Omental fat pad (tissue), 4 donors: ENCODE data around the gene ABCG1. TPM values are rescaled to one million over a fixed set of nuclear protein-coding genes. Genes with fewer than 3 reads are reported as not detected.

Experiments used
- ATAC-seq: fragments of 150-250 bp; one replicate; pipeline ENCODE4 v1.9.1; 2016; ENCODE audit warnings: mild to moderate bottlenecking, moderate library complexity; ENCODE audit not compliant: low FRiP score
- DNase-seq: peaks from one replicate; pipeline ENCODE4 v3.0.0-alpha.2; 2019; ENCODE audit warnings: low spot score
- CTCF ChIP-seq, 3 donors: fragments of 450-650 bp; IDR thresholded peaks; one replicate each; pipeline ENCODE4 v1.5.1; 2016 to 2017; ENCODE audit warnings: antibody characterized with exemption in 3 of 3, mild to moderate bottlenecking in 3 of 3, moderate library complexity in 2 of 3
- total RNA-seq, 4 donors: library from RNA; depleted of rRNA; stranded (reverse); fragments of >200 nt; gene quantifications; one replicate each; pipeline ENCODE4 v1.1.0, GENCODE V29; 2016

ABCG1 gene
- total RNA-seq, 4 donors from 2014 or later: 9.8 to 45.1 (median 30.2) TPM

DNA sequence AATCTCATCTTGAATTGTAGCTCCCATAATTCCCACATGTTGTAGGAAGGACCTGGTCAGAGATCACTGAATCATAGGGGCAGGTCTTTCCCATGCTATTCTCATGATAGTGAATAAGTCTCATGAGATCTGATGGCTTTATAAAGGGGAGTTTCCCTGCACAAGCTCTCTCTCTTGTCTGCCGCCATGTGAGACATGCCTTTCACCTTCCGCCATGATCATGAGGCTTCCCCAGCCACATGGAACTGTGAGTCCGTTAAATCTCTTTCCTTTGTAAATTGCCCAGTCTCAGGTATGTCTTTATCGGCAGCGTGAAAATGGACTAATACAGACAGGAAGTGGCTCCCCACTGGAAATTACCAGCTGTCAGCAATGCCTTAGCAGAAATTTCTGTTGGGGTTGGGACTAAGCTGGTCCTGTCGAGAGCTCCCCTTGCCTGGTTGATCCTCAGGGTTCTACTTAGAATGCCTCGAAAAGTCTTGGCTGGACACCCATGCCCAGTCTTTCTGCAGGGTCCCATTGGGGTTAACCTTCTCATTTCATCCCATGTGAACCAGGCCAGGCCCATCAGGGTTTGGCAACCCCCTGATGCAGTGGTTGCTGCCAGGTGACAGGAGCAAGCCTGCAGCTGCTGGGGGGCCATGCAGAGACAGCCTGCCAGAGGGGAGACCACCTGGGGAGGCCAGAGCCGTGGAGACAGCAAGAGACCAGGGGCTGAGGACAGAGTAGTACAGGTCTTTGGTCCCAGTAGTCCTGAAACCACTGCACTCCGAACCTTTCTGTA lies 2.8 kb upstream of the ABCG1 start:
- DNase-seq: no peak
- ATAC-seq: no peak
- no peak for TF ChIP-seq CTCF (IDR thresholded peaks at IDR 0.05)

- TF ChIP-seq CTCF (IDR thresholded peaks at IDR 0.05): no peak
- DNase-seq (no peak), ATAC-seq (no peak)
Measured at GRCh38 chr21:42216726-42217572, 2.0 kb upstream of the ABCG1 start.

DNA sequence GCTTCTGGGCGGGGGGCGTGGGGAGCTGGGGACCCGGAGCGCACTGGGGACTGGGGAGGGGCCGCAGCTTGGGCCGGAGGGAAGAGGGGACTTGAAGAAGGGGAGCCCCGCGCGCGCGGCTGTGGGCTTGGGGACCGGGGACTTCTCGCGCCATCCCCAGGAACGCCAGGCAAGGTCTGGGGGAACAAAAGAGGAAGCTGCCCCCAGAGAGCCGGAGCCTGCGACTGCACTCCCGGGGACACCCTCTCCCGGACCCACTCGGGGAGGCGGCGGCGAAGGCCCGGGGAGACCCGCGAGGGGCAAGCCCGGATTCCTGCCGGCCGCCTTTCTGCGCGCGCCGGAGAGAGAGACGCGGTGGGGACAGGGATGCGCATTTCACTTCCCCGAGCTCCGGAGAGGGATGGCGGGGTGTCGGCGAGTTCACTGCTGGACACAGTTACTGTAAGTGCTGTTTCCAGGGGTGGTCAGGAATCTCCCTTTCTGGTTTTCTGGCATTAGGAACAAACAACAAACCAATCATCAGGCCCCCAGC lies 732 bp downstream of the ABCG1 start:
- no peak for TF ChIP-seq CTCF (IDR thresholded peaks at IDR 0.05)
- no peak for ATAC-seq
- no peak for DNase-seq

DNA sequence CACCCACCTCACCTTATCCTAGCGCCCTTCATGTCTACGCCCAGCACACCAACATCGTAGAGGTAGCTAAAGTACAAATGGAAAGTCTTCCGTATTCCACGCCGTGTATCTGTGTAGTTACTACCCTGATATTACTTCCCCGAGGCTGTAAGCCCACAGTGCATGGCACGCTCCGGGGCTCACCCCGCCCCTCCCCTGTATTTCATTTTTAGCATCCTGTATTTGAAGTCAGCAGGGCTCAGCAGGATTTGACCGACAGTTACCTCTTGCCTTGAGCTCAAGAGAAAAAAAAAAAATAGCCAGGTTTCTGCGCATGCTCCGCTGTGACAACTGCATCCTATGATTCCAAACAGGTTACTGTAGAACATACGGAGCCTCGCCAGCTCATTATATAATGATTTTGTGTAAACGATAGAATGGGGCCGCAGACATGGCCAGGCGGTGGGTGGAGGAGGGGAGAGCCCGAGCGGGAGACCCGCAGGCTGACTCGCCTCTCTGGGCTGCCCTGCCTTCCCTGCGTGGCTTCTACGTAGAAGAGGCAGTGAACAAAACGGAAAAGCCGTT lies 1.3 kb downstream of the ABCG1 start:
- peak; percentile 35 for ATAC-seq
- DNase-seq: no peak
- no peak for TF ChIP-seq CTCF (IDR thresholded peaks at IDR 0.05)

GRCh38 chr21:42221581-42222345 lies 2.8 kb downstream of the ABCG1 start:
- DNase-seq (no peak), ATAC-seq (no peak)
- no peak for TF ChIP-seq CTCF (IDR thresholded peaks at IDR 0.05)

DNA sequence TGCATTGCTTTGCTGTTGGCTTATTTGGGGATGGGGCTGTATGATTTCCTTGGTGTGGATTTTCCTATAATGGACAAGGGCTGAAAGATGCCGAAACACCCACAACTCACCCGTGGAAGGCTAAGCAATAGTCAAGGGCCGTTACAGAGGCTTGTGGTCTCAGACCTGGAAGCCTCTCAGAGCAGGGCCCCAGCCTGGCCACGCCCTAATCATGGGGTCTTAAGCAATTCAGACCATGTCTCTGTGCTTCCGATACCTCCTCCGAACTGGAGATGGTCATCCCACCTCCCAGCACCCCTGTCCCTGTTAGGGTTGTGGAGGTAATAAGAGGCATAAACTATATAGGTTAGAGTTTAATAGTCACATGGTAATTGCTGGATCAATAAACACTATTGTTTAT lies 3.4 kb downstream of the ABCG1 start:
- TF ChIP-seq CTCF (IDR thresholded peaks at IDR 0.05): no peak
- ATAC-seq (no peak), DNase-seq (no peak)
